22Rv1 (cell line): ENCODE results near the gene GIMAP6.
"Not testable (repeated sequence)": the region's sequence is repeated elsewhere in the genome, so short reads cannot be mapped to it uniquely, and the experiment has no call there.

Experiments
- H3K27ac ChIP-seq: fragments of 450-650 bp; 2 replicates; pipeline ENCODE4 v1.5.1; 2017
- CTCF ChIP-seq: fragments of 450-650 bp; IDR thresholded peaks from 2 replicates; pipeline ENCODE4 v1.5.1; 2017; ENCODE audit warnings: mild to moderate bottlenecking
- ZFX ChIP-seq: fragments of 450-650 bp; IDR thresholded peaks from 2 replicates; pipeline ENCODE4 v1.6.1; 2017; ENCODE audit warnings: antibody characterized with exemption, borderline replicate concordance

Gene GIMAP6

DNA sequence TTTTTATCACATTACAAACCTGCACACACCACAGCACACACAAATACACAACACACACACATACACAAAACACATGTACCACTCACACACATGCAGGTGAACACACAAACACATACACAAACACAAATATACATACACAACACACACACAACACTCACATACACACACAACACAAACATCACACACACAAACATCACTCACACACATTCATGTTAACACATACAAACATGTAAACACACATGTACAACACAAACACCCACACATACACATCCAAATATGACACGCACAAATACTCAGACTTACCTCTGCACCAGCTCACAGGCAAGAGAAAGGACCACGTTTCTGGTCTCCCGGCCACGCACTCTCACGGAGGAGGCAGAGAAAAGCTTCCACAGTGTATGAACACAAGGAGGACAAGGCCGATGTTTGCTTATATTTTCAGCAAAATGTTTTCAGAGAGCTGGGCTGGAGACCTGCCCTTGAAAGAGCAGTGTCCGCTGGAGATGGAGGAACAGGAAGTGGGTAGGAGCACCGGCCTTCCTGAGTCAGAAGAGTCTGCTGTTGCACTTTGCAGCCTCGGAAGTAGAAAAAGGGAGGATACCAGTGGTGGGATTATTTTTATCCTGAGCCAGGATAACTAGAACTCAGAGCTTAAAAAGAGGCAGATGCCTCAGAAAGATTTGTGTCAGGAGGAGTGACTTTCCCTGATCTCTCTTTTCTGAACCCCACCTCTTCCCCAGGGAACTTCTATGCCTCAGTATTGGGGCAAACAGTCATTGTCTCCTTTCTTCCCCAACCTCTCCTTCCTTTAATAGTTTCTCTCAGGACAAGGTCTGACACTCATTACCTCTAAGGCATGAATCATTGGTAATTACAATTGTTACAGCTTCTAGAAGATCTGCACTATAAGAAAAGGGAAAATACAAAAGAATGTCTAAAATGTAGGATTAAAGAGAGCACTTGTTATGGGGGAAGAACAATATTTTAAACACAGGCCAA is at the start of gene GIMAP6:
Gene GIMAP6, minus strand, starts transcription at position 520 of the 999 bp plus-strand sequence. CDS start 2,243 bp downstream, outside the sequence.
- TF ChIP-seq ZFX (no peak), CTCF (no peak)

DNA sequence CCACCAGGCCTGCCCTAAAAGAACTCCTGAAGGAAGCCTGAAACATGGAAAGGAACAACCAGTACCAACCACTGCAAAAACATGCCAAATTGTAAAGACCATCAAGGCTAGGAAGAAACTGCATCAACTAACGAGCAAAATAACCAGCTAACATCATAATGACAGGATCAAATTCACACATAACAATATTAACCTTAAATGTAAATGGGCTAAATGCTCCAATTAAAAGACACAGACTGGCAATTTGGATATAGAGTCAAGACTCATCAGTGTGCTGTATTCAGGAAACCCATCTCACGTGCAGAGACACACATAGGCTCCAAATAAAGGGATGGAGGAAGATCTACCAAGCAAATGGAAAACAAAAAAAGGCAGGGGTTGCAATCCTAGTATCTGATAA is 48.2 kb upstream of the GIMAP6 start:
- not testable (repeated sequence) for H3K27ac ChIP-seq

More for the DNA sequence above, at the start of gene GIMAP6:
- no peak within 1 kb of the TSS for H3K27ac ChIP-seq

DNA sequence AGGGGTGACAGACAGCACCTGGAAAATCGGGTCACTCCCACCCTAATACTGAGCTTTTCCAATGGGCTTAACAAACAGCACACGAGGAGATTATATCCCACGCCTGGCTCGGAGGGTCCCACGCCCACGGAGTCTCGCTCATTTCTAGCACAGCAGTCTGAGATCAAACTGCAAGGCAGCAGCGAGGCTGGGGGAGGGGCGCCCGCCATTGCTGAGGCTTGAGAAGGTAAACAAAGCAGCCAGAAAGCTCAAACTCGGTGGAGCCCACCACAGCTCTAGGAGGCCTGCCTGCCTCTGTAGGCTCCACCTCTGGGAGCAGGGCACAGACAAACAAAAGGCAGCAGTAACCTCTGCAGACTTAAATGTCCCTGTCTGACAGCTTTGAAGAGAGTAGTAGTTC is 46.4 kb upstream of the GIMAP6 start:
- not testable (repeated sequence) for H3K27ac ChIP-seq

GRCh38 chr7:150676854-150677253 is 44.7 kb upstream of the GIMAP6 start:
- H3K27ac ChIP-seq: not testable (repeated sequence)

DNA sequence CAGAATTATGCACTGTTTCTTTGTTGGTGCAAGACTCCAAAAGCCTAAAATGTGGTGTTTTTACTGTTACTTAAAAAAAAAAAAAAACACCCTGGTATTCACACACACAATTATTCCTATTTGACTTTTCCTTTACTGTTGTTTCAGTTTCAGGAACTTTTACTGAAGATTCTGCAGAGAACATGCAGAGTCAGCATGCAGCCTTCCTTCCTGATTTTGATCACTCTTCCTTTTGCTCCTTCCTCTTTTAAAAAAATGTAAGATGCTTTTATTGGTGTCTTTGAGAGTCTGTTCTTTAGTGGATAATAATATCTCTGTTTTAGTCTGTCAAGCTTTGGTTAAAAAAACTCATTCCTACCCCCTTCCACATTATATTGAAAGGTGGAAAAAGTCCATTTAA is 44.1 kb upstream of the GIMAP6 start:
- not testable (repeated sequence) for H3K27ac ChIP-seq

- no peak overlapping the region for H3K27ac ChIP-seq
- TF ChIP-seq CTCF (no peak), ZFX (no peak)
Measured at GRCh38 chr7:150675714-150676113, 43.5 kb upstream of the GIMAP6 start.

DNA sequence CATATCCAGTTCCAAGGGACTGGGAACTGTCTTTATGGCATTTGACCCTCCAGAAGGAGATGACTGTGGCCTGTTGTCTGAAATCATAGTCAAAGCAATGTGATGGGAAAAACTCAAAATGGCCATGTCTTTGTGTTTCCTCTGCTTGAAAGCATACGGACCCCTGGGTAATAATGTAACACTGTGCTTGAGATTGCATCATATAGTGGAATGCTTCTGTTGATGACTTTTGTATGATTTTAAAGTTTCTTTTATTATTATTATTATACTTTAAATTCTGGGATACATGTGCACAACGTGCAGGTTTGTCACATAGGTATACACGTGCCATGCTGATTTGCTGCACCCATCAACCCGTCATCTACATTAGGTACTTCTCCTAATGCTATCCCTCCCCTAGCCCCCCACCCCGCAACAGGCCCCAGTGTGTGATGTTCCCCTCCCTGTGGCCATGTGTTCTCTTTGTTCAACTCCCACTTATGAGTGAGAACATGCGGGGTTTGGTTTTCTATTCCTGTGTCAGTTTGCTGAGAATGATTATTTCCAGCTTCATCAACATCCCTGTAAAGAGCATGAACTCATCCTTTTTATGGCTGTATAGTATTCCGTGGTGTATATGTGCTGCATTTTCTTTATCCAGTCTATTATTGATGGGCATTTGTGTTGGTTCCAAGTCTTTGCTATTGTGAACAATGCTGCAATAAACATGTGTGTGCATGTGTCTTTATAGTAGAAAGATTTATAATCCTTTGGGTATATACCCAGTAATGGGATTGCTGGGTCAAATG is 39.8 kb upstream of the GIMAP6 start:
- H3K27ac ChIP-seq: not testable (repeated sequence)

- no peak overlapping the region for H3K27ac ChIP-seq
- no peak for TF ChIP-seq CTCF
- no peak for TF ChIP-seq ZFX
Measured at GRCh38 chr7:150668977-150669376, 36.8 kb upstream of the GIMAP6 start.

- TF ChIP-seq CTCF (no peak), ZFX (no peak)
- H3K27ac ChIP-seq: no peak overlapping the region
Measured at GRCh38 chr7:150668472-150668911, 36.3 kb upstream of the GIMAP6 start.

- no peak overlapping the region for H3K27ac ChIP-seq
- TF ChIP-seq ZFX (no peak), CTCF (no peak)
Measured at GRCh38 chr7:150666412-150666811, 34.2 kb upstream of the GIMAP6 start.
